ENCODE data around the gene AKT3.

GRCh38 chr1:243814718-243815117, 35.3 kb downstream of the AKT3 start:
- TF ChIP-seq POLR2A (IDR thresholded peaks at IDR 0.05; ENCODE audit: low read depth, low read length): no peak
- no peak for TF ChIP-seq TAF1 (IDR thresholded peaks at IDR 0.05; ENCODE audit: low read depth, low read length)
- TF ChIP-seq POLR2AphosphoS5 (IDR thresholded peaks at IDR 0.05; ENCODE audit: low read depth, low read length): no peak
- no peak for TF ChIP-seq SPI1 (IDR thresholded peaks at IDR 0.05; ENCODE audit: low read depth, low read length)
- no peak for TF ChIP-seq PAX5 (IDR thresholded peaks at IDR 0.05; ENCODE audit: insufficient read depth, low read length, severe bottlenecking)

All from GM12891 (cell line).